Vagina (tissue), 2 donors: ENCODE data around the gene DHRSX. TPM values are rescaled to one million over a fixed set of nuclear protein-coding genes. Genes with fewer than 3 reads are reported as not detected.
A peak's percentile ranks its signal among the peaks of the same experiment; 100 is the strongest.

Experiments used
- DNase-seq, 2 donors: peaks; one replicate each; pipeline ENCODE4 v3.0.0-alpha.2; 2017; ENCODE audit errors: extremely low spot score in 2 of 2
- H3K27ac ChIP-seq: fragments of 200-600 bp; sonication (generic); one replicate; pipeline ENCODE4 v1.5.1; 2019
- H3K27me3 ChIP-seq: fragments of 200-600 bp; sonication (generic); one replicate; pipeline ENCODE4 v1.5.1; 2019
- H3K36me3 ChIP-seq, 2 donors: fragments of 200-600 bp; sonication (generic); one replicate each; pipeline ENCODE4 v1.5.1; 2017 to 2019
- H3K4me1 ChIP-seq: fragments of 200-600 bp; sonication (generic); one replicate; pipeline ENCODE4 v1.5.1; 2019
- H3K4me3 ChIP-seq, 2 donors: fragments of 200-600 bp; sonication (generic); 1 replicate in 1 of 2; 2 replicates in 1 of 2; pipeline ENCODE4 v1.5.1; 2016 to 2019
- H3K9me3 ChIP-seq: fragments of 200-600 bp; sonication (generic); one replicate; pipeline ENCODE4 v1.5.1; 2019
- POLR2A ChIP-seq, 2 donors: fragments of 450-650 bp; IDR thresholded peaks; one replicate each; pipeline ENCODE4 v1.6.1; 2017; ENCODE audit warnings: antibody characterized with exemption in 2 of 2, mild to moderate bottlenecking in 2 of 2, moderate library complexity in 2 of 2
- POLR2AphosphoS5 ChIP-seq, 2 donors: sonication (generic); formaldehyde crosslinking; IDR thresholded peaks; one replicate each; pipeline ENCODE4 v1.9.0; 2017; ENCODE audit warnings: antibody characterized with exemption in 2 of 2, mild to moderate bottlenecking in 2 of 2, low read depth in 1 of 2; ENCODE audit not compliant: insufficient read depth in 1 of 2
- intact Hi-C: fragments of 100-400 bp; cut with DNase I; formaldehyde crosslinking; loops from one replicate; pipeline ENCODE4 v1.15.1; 2023
- total RNA-seq: library from RNA; depleted of rRNA; stranded (reverse); fragments of >200 nt; gene quantifications from one replicate; pipeline ENCODE4 v1.2.3, GENCODE V29; 2016
- TF ChIP-seq, protein P1 (sequence below), 3 experiments: fragments of 450-650 bp in 2 of 3; fragments of 200-600 bp in 1 of 3; sonication (generic) in 1 of 3; IDR thresholded peaks; one replicate each; pipeline ENCODE4 v1.5.1; 2017 to 2019; ENCODE audit warnings: antibody characterized with exemption in 3 of 3, mild to moderate bottlenecking in 2 of 3, moderate library complexity in 2 of 3

The DHRSX gene
- total RNA-seq, 1 donor from 2014 or later, result 26.0 TPM

DNA sequence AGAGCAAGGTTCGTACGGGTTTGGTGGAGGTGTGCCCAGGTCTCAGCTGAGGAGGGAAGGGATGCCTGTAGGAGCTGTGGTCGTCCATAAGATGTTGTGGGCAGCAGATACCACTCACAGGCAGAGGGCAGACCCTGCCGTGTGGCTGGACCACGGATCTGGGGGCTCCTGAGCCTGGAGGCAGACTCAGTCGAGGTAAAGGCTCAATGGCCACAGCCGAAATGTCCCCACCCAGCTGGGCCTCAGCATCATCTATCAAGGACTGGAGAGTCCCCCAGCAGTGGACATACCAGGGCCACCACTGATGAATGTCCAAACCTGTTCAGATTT is 98.5 kb downstream of the DHRSX start:
- no peak overlapping the region for H3K27ac ChIP-seq
- TF ChIP-seq POLR2A (IDR thresholded peaks at IDR 0.05) (no peak), POLR2AphosphoS5 (IDR thresholded peaks at IDR 0.05; ENCODE audit: insufficient read depth in 1 of 2, low read depth in 1 of 2) (no peak)
- TF ChIP-seq, protein P1, sequence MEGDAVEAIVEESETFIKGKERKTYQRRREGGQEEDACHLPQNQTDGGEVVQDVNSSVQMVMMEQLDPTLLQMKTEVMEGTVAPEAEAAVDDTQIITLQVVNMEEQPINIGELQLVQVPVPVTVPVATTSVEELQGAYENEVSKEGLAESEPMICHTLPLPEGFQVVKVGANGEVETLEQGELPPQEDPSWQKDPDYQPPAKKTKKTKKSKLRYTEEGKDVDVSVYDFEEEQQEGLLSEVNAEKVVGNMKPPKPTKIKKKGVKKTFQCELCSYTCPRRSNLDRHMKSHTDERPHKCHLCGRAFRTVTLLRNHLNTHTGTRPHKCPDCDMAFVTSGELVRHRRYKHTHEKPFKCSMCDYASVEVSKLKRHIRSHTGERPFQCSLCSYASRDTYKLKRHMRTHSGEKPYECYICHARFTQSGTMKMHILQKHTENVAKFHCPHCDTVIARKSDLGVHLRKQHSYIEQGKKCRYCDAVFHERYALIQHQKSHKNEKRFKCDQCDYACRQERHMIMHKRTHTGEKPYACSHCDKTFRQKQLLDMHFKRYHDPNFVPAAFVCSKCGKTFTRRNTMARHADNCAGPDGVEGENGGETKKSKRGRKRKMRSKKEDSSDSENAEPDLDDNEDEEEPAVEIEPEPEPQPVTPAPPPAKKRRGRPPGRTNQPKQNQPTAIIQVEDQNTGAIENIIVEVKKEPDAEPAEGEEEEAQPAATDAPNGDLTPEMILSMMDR (IDR thresholded peaks at IDR 0.05), result no peak
- no peak for DNase-seq
- no peaks in the 10 kb centered on the region for H3K27me3 ChIP-seq
- no peaks in the 10 kb centered on the region for H3K9me3 ChIP-seq
- no peak overlapping the region for H3K4me3 ChIP-seq
- intact Hi-C loops, result no loop called here
- peaks cover 0 to 6% of the 10 kb centered on the region in 2 donors for H3K36me3 ChIP-seq
- H3K4me1 ChIP-seq, result peaks cover 10% of the 10 kb centered on the region

GRCh38 chrX:2401590-2402360 is 99.0 kb downstream of the DHRSX start:
- TF ChIP-seq, protein P1 (IDR thresholded peaks at IDR 0.05), result no peak
- TF ChIP-seq POLR2A (IDR thresholded peaks at IDR 0.05) (no peak), POLR2AphosphoS5 (IDR thresholded peaks at IDR 0.05; ENCODE audit: insufficient read depth in 1 of 2, low read depth in 1 of 2) (peak in 1 of 2 donors; percentile 15)
- intact Hi-C loops, result no loop called here
- H3K4me3 ChIP-seq, result peak overlapping the region in 1 of 2 donors; percentile 7
- H3K36me3 ChIP-seq, result peaks cover 0 to under 1% of the 10 kb centered on the region in 2 donors
- no peaks in the 10 kb centered on the region for H3K27me3 ChIP-seq
- H3K9me3 ChIP-seq, result no peaks in the 10 kb centered on the region
- H3K27ac ChIP-seq, result peak overlapping the region; percentile 60
- DNase-seq, result no peak
- H3K4me1 ChIP-seq, result peaks cover 10% of the 10 kb centered on the region

GRCh38 chrX:2401201-2401589 is 99.6 kb downstream of the DHRSX start:
- Histone ChIP-seq H3K27ac (peak overlapping the region; percentile 60), H3K9me3 (no peaks in the 10 kb centered on the region), H3K36me3 (no peaks in the 10 kb centered on the region), H3K4me3 (peak overlapping the region in 1 of 2 donors; percentile 7), H3K27me3 (no peaks in the 10 kb centered on the region), H3K4me1 (peaks cover 10% of the 10 kb centered on the region)
- DNase-seq, result no peak
- TF ChIP-seq POLR2AphosphoS5 (IDR thresholded peaks at IDR 0.05; ENCODE audit: insufficient read depth in 1 of 2, low read depth in 1 of 2), result peak in 1 of 2 donors; percentile 34
- TF ChIP-seq POLR2A (IDR thresholded peaks at IDR 0.05), result no peak
- TF ChIP-seq, protein P1 (IDR thresholded peaks at IDR 0.05), result no peak
- intact Hi-C loops, result no loop called here

- TF ChIP-seq, protein P1 (IDR thresholded peaks at IDR 0.05), result no peak
- TF ChIP-seq POLR2A (IDR thresholded peaks at IDR 0.05) (no peak), POLR2AphosphoS5 (IDR thresholded peaks at IDR 0.05; ENCODE audit: insufficient read depth in 1 of 2, low read depth in 1 of 2) (no peak)
- Histone ChIP-seq H3K4me1 (peaks cover 10% of the 10 kb centered on the region), H3K27me3 (no peaks in the 10 kb centered on the region), H3K27ac (no peak overlapping the region), H3K9me3 (no peaks in the 10 kb centered on the region), H3K36me3 (no peaks in the 10 kb centered on the region), H3K4me3 (no peak overlapping the region)
- no peak for DNase-seq
- intact Hi-C loops, result no loop called here
Measured at GRCh38 chrX:2398064-2398656, 102.6 kb downstream of the DHRSX start.
